Thyroid gland (tissue), 4 donors: ENCODE results near the gene MMAB.

Experiments
- CTCF ChIP-seq, 6 experiments: fragments of 200-600 bp in 3 of 6; fragments of 450-650 bp in 3 of 6; sonication (generic) in 3 of 6; IDR thresholded peaks; one replicate each; pipeline ENCODE4 v1.5.1; 2016 to 2019; ENCODE audit warnings: antibody characterized with exemption in 6 of 6, mild to moderate bottlenecking in 2 of 6, inconsistent platforms in 1 of 6, moderate library complexity in 1 of 6
- POLR2A ChIP-seq, 2 donors: fragments of 450-650 bp; IDR thresholded peaks; one replicate each; pipeline ENCODE4 v1.6.1; 2017; ENCODE audit warnings: antibody characterized with exemption in 2 of 2, mild to moderate bottlenecking in 2 of 2, moderate library complexity in 1 of 2

GRCh38 chr12:109572506-109572845 is 828 bp downstream of the MMAB start:
- no peak for TF ChIP-seq CTCF (IDR thresholded peaks at IDR 0.05)
- no peak for TF ChIP-seq POLR2A (IDR thresholded peaks at IDR 0.05)
